Esophagus muscularis mucosa (tissue), 4 donors: ENCODE data around the gene HSPB7.
"Not testable (repeated sequence)": the region's sequence is repeated elsewhere in the genome, so short reads cannot be mapped to it uniquely, and the experiment has no call there.

Experiments used
- EP300 ChIP-seq: sonication (generic); formaldehyde crosslinking; IDR thresholded peaks from one replicate; pipeline ENCODE4 v1.6.1; 2017; ENCODE audit warnings: antibody characterized with exemption
- POLR2A ChIP-seq: fragments of 450-650 bp; IDR thresholded peaks from one replicate; pipeline ENCODE4 v1.6.1; 2017; ENCODE audit warnings: antibody characterized with exemption, moderate library complexity, mild to moderate bottlenecking, low read depth
- TF ChIP-seq, protein P1 (sequence below), 3 experiments: fragments of 200-600 bp in 2 of 3; fragments of 450-650 bp in 1 of 3; sonication (generic) in 2 of 3; IDR thresholded peaks; one replicate each; pipeline ENCODE4 v1.5.1; 2017 to 2019; ENCODE audit warnings: antibody characterized with exemption in 3 of 3, mild to moderate bottlenecking in 2 of 3, moderate library complexity in 1 of 3

DNA sequence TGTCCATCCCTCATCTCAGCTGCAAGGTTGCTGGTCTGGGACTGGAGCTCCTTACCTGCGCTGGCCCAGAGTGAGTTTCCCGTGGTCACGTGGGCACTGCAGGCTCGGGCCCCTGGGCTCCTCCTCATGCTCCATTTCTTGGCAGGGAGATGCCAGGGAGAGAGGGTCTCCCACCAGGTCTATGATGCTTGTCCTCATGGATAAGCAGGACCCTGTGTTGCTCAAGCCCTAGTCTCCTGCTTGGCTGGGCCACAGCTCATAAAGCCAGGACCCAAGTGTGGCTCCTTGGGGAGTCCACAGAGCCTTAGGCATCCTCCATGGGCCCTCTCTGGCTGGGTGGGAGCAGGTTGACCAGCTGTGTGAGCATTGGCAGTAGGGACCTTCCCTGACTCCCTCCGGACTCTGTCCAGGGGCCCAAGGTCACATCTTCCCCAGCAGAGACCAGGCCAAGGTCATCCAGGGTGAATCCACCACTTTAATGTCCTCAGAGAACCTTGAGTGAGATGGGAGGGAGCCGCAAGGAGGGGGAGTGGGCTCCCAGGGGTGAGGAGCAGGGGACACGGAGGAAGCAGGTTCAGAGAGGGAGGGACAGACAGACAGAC is 39.6 kb upstream of the HSPB7 start:
- TF ChIP-seq, protein P1, sequence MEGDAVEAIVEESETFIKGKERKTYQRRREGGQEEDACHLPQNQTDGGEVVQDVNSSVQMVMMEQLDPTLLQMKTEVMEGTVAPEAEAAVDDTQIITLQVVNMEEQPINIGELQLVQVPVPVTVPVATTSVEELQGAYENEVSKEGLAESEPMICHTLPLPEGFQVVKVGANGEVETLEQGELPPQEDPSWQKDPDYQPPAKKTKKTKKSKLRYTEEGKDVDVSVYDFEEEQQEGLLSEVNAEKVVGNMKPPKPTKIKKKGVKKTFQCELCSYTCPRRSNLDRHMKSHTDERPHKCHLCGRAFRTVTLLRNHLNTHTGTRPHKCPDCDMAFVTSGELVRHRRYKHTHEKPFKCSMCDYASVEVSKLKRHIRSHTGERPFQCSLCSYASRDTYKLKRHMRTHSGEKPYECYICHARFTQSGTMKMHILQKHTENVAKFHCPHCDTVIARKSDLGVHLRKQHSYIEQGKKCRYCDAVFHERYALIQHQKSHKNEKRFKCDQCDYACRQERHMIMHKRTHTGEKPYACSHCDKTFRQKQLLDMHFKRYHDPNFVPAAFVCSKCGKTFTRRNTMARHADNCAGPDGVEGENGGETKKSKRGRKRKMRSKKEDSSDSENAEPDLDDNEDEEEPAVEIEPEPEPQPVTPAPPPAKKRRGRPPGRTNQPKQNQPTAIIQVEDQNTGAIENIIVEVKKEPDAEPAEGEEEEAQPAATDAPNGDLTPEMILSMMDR (IDR thresholded peaks at IDR 0.05), result not testable (repeated sequence)
- TF ChIP-seq POLR2A, EP300: not testable (repeated sequence)
